GM23338 (cell line): Measurements from ENCODE around the gene FAP. TPM values are rescaled to one million over a fixed set of nuclear protein-coding genes. Genes with fewer than 3 reads are reported as not detected.
A peak's percentile ranks its signal among the peaks of the same experiment; 100 is the strongest.

Experiments
- ATAC-seq: fragments of 200-7000 bp; cut with Tn5 transposase; 3 replicates; pipeline ENCODE4 v1.9.1; 2020
- DNase-seq: peaks from one replicate; pipeline ENCODE4 v3.0.0-alpha.2; 2015; ENCODE audit warnings: low spot score
- H2AFZ ChIP-seq: fragments of 200-600 bp; sonication (generic); 2 replicates; pipeline ENCODE4 v1.8.0; 2016; ENCODE audit warnings: antibody characterized with exemption, mild to moderate bottlenecking, moderate library complexity
- H3F3A ChIP-seq: fragments of 200-600 bp; sonication (generic); replicated peaks from 2 replicates; pipeline ENCODE4 v1.8.0; 2017; ENCODE audit warnings: antibody characterized with exemption, mixed run types, low read depth
- H3K27ac ChIP-seq: fragments of 200-600 bp; sonication (generic); 2 replicates; pipeline ENCODE4 v1.6.1; 2016; ENCODE audit warnings: low read depth
- H3K27me3 ChIP-seq: fragments of 200-600 bp; sonication (generic); 2 replicates; pipeline ENCODE4 v1.8.0; 2016; ENCODE audit warnings: mild to moderate bottlenecking, mixed run types, moderate library complexity; ENCODE audit not compliant: insufficient read depth
- H3K36me3 ChIP-seq: fragments of 200-600 bp; sonication (generic); 2 replicates; pipeline ENCODE4 v1.8.0; 2016; ENCODE audit warnings: mild to moderate bottlenecking; ENCODE audit not compliant: insufficient read depth
- H3K4me1 ChIP-seq: fragments of 200-600 bp; sonication (generic); 2 replicates; pipeline ENCODE4 v1.8.0; 2016; ENCODE audit warnings: mild to moderate bottlenecking, moderate library complexity; ENCODE audit not compliant: insufficient read depth
- H3K4me2 ChIP-seq: fragments of 200-600 bp; sonication (generic); 2 replicates; pipeline ENCODE4 v1.7.1; 2017; ENCODE audit warnings: mixed run types
- H3K4me3 ChIP-seq: fragments of 200-600 bp; sonication (generic); 2 replicates; pipeline ENCODE4 v1.6.1; 2016; ENCODE audit warnings: mixed run types
- H3K79me2 ChIP-seq: fragments of 200-600 bp; sonication (generic); replicated peaks from 2 replicates; pipeline ENCODE4 v1.8.0; 2017; ENCODE audit warnings: mild to moderate bottlenecking; ENCODE audit not compliant: insufficient read depth
- H3K9me2 ChIP-seq: fragments of 200-600 bp; sonication (generic); 2 replicates; pipeline ENCODE4 v1.8.0; 2017; ENCODE audit not compliant: insufficient read depth
- H4K20me1 ChIP-seq: fragments of 200-600 bp; sonication (generic); replicated peaks from 2 replicates; pipeline ENCODE4 v1.8.0; 2017; ENCODE audit warnings: mild to moderate bottlenecking; ENCODE audit not compliant: insufficient read depth
- H3K27ac Mint-ChIP-seq: 2 replicates; pipeline ENCODE4 v1.8.0; 2020; ENCODE audit warnings: inconsistent platforms, mild to moderate bottlenecking, moderate library complexity, mixed read lengths
- H3K27me3 Mint-ChIP-seq: 3 replicates; pipeline ENCODE4 v1.8.0; 2022; ENCODE audit warnings: low read depth, mild to moderate bottlenecking, moderate library complexity, mixed read lengths, inconsistent platforms; ENCODE audit not compliant: insufficient read depth, poor library complexity
- H3K36me3 Mint-ChIP-seq: 3 replicates; pipeline ENCODE4 v1.8.0; 2021; ENCODE audit warnings: low read depth, mild to moderate bottlenecking, inconsistent platforms, moderate library complexity, mixed read lengths
- H3K4me1 Mint-ChIP-seq: 3 replicates; pipeline ENCODE4 v1.8.0; 2020; ENCODE audit warnings: mild to moderate bottlenecking, inconsistent platforms, mixed read lengths
- H3K4me3 Mint-ChIP-seq: 3 replicates; pipeline ENCODE4 v1.8.0; 2021; ENCODE audit warnings: moderate library complexity, mild to moderate bottlenecking, inconsistent platforms, mixed read lengths
- H3K9me3 Mint-ChIP-seq: 3 replicates; pipeline ENCODE4 v1.8.0; 2020; ENCODE audit warnings: moderate library complexity, mild to moderate bottlenecking, inconsistent platforms, mixed read lengths
- CREB1 ChIP-seq: fragments of 250-450 bp; sonication (Bioruptor Pico); IDR thresholded peaks from 2 replicates; pipeline ENCODE4 v1.5.0; 2020; ENCODE audit warnings: low read depth, mild to moderate bottlenecking, moderate library complexity
- EZH2 ChIP-seq: fragments of 200-600 bp; sonication (generic); IDR thresholded peaks from one replicate; pipeline ENCODE4 v1.8.0; 2017; ENCODE audit warnings: antibody characterized with exemption, mild to moderate bottlenecking, low read depth; ENCODE audit not compliant: unreplicated experiment
- EZH2phosphoT487 ChIP-seq: fragments of 200-600 bp; sonication (generic); IDR thresholded peaks from one replicate; pipeline ENCODE4 v1.8.1; 2018; ENCODE audit warnings: antibody characterized with exemption; ENCODE audit not compliant: unreplicated experiment
- NANOG ChIP-seq: IDR thresholded peaks from 2 replicates; pipeline ENCODE4 v1.6.1; 2016; ENCODE audit warnings: antibody characterized with exemption, borderline replicate concordance
- polyA plus RNA-seq: library from polyadenylated mRNA; unstranded; fragments of >200 nt; fragmentation: Nextera tagmentation; extraction: Ambion mirVana; gene quantifications from 2 replicates; pipeline ENCODE4 v1.2.1, GENCODE V29; 2016
- total RNA-seq: library from RNA; depleted of rRNA; stranded (reverse); fragments of >200 nt; shearing (Covaris generic); gene quantifications from 2 replicates; pipeline ENCODE4 v1.2.3, GENCODE V29; 2014
- TF ChIP-seq, protein P1 (sequence below): IDR thresholded peaks from 2 replicates; pipeline ENCODE4 v1.6.1; 2016; ENCODE audit warnings: antibody characterized with exemption
- TF ChIP-seq, protein P2 (sequence below): IDR thresholded peaks from one replicate; pipeline ENCODE4 v1.6.1; 2018; ENCODE audit warnings: antibody characterized with exemption; ENCODE audit not compliant: unreplicated experiment
- TF ChIP-seq, protein P3 (sequence below), 2 experiments: fragments of 200-600 bp in 1 of 2; sonication (generic) in 1 of 2; conservative IDR thresholded peaks; 2 replicates each; pipeline versions ENCODE4 v1.5.1 to v1.6.1; 2016 to 2017; ENCODE audit warnings: antibody characterized with exemption in 2 of 2, low read depth in 2 of 2, mild to moderate bottlenecking in 2 of 2, moderate library complexity in 1 of 2

The FAP gene
- total and polyA plus RNA-seq, 2 experiments from 2014 or later = not detected

DNA sequence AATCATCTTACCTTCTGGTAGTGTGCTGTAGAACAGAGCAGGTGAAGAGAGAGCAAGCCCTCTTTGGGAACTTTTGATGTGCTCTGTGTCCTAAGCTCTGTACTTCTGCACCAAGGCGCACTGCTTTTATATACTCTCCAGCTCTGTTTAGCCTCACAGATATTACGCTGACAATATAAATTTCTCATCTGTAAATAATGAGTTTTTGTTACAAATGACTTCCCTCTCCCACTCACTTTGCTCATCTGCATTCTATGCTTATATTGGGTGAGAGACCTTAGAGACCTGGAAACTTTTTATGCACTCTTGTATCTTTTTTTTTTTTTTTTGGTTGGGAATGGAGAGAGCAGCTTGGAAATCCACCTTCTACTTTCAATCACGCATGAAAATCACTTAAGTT is 91.1 kb downstream of the FAP start, which contains the start of gene GCG (continued):
- TF ChIP-seq, protein P1, sequence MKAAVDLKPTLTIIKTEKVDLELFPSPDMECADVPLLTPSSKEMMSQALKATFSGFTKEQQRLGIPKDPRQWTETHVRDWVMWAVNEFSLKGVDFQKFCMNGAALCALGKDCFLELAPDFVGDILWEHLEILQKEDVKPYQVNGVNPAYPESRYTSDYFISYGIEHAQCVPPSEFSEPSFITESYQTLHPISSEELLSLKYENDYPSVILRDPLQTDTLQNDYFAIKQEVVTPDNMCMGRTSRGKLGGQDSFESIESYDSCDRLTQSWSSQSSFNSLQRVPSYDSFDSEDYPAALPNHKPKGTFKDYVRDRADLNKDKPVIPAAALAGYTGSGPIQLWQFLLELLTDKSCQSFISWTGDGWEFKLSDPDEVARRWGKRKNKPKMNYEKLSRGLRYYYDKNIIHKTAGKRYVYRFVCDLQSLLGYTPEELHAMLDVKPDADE = no peak
- TF ChIP-seq NANOG = no peak
- TF ChIP-seq EZH2 = no peak
- TF ChIP-seq EZH2phosphoT487 = no peak
- TF ChIP-seq, protein P2, sequence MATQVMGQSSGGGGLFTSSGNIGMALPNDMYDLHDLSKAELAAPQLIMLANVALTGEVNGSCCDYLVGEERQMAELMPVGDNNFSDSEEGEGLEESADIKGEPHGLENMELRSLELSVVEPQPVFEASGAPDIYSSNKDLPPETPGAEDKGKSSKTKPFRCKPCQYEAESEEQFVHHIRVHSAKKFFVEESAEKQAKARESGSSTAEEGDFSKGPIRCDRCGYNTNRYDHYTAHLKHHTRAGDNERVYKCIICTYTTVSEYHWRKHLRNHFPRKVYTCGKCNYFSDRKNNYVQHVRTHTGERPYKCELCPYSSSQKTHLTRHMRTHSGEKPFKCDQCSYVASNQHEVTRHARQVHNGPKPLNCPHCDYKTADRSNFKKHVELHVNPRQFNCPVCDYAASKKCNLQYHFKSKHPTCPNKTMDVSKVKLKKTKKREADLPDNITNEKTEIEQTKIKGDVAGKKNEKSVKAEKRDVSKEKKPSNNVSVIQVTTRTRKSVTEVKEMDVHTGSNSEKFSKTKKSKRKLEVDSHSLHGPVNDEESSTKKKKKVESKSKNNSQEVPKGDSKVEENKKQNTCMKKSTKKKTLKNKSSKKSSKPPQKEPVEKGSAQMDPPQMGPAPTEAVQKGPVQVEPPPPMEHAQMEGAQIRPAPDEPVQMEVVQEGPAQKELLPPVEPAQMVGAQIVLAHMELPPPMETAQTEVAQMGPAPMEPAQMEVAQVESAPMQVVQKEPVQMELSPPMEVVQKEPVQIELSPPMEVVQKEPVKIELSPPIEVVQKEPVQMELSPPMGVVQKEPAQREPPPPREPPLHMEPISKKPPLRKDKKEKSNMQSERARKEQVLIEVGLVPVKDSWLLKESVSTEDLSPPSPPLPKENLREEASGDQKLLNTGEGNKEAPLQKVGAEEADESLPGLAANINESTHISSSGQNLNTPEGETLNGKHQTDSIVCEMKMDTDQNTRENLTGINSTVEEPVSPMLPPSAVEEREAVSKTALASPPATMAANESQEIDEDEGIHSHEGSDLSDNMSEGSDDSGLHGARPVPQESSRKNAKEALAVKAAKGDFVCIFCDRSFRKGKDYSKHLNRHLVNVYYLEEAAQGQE = no peak
- TF ChIP-seq, protein P3, sequence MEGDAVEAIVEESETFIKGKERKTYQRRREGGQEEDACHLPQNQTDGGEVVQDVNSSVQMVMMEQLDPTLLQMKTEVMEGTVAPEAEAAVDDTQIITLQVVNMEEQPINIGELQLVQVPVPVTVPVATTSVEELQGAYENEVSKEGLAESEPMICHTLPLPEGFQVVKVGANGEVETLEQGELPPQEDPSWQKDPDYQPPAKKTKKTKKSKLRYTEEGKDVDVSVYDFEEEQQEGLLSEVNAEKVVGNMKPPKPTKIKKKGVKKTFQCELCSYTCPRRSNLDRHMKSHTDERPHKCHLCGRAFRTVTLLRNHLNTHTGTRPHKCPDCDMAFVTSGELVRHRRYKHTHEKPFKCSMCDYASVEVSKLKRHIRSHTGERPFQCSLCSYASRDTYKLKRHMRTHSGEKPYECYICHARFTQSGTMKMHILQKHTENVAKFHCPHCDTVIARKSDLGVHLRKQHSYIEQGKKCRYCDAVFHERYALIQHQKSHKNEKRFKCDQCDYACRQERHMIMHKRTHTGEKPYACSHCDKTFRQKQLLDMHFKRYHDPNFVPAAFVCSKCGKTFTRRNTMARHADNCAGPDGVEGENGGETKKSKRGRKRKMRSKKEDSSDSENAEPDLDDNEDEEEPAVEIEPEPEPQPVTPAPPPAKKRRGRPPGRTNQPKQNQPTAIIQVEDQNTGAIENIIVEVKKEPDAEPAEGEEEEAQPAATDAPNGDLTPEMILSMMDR (conservative IDR thresholded peaks at IDR 0.05; ENCODE audit: low read depth in 2 of 2) = no peak

DNA sequence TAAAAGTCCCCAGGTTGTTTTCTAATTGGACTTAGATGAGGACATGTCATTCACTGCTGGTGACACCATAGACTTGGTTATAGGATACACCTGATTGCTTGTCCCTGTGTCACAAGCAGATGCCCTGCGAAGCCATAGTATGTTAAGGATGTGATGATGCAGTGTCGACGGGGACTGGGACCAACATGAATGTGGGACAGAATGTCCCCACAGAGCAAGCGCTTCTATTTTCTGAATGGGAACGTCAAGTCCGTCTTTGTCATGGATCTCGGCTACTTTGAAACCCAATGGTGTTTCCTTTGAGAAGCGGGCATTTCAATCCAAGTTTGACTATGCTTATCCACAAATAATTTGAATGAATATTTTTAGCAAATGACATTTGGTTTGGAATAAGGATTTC is 93.3 kb downstream of the FAP start:
- no peaks in the 10 kb centered on the region for H3K9me3 Mint-ChIP-seq
- ATAC-seq (peak; percentile 52; the same call in 2 of the 3 replicates), DNase-seq (peak; percentile 68)
- H3K36me3 Mint-ChIP-seq = no peaks in the 10 kb centered on the region
- no peak overlapping the region for H3K4me3 ChIP-seq
- TF ChIP-seq NANOG = peak; percentile 41; the same call in 1 of the 2 replicates
- no peak for TF ChIP-seq CREB1 (CRISPR knock-in tag)
- no peaks in the 10 kb centered on the region for H3K79me2 ChIP-seq
- no peaks in the 10 kb centered on the region for H4K20me1 ChIP-seq
- H3K9me2 ChIP-seq = no peaks in the 10 kb centered on the region
- H3K27me3 Mint-ChIP-seq = no peaks in the 10 kb centered on the region
- H2AFZ ChIP-seq = no peak overlapping the region
- no peak overlapping the region for H3K4me3 Mint-ChIP-seq
- no peaks in the 10 kb centered on the region for H3K27me3 ChIP-seq
- no peaks in the 10 kb centered on the region for H3F3A ChIP-seq
- H3K4me1 Mint-ChIP-seq = peaks cover 8% of the 10 kb centered on the region; the same call in 2 of the 3 replicates
- no peak overlapping the region for H3K27ac Mint-ChIP-seq
- no peaks in the 10 kb centered on the region for H3K36me3 ChIP-seq
- H3K4me2 ChIP-seq = 0 out of 2 replicates have a peak overlapping the region, but pooled peaks have one; percentile 13
- H3K4me1 ChIP-seq = peaks cover 6% of the 10 kb centered on the region; the same call in 1 of the 2 replicates
- H3K27ac ChIP-seq = no peak overlapping the region
